Measurements from ENCODE around the gene VRK2.

Gene VRK2

DNA sequence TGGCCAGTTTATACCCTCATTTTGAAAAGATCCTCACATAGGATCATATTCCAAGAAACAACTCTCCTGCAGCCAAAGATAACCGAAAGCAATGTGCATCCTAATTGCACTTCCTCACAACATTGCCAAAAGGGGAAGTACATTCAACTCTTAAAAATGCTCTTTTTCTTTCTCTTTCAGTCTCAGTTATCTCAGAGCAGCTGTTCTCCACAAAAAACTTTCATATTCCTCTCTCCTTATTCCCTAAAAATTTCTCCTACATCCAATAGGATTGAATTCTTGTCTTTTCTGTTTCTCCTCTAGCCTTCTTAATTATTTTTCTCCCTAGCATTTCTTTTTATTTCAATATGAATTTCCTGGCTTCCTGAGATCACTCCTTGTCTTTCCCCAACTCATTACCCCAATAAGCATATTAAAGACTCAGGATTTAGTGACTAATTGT, 7.4 kb upstream of the VRK2 start:
- Mint-ChIP-seq H3K4me3 (no peak overlapping the region), H3K4me1 (peaks cover 3% of the 10 kb centered on the region), H3K27ac (ENCODE audit: low read depth) (peak overlapping the region; percentile 33), H3K36me3 (ENCODE audit: insufficient read depth) (no peaks in the 10 kb centered on the region), H3K9me3 (no peaks in the 10 kb centered on the region), H3K27me3 (no peaks in the 10 kb centered on the region)
- no peak for ATAC-seq (replicated peaks; ENCODE audit: extremely low read depth, poor library complexity, severe bottlenecking)
- DNase-seq (ENCODE audit: low spot score in 2 of 2), result no peak

DNA sequence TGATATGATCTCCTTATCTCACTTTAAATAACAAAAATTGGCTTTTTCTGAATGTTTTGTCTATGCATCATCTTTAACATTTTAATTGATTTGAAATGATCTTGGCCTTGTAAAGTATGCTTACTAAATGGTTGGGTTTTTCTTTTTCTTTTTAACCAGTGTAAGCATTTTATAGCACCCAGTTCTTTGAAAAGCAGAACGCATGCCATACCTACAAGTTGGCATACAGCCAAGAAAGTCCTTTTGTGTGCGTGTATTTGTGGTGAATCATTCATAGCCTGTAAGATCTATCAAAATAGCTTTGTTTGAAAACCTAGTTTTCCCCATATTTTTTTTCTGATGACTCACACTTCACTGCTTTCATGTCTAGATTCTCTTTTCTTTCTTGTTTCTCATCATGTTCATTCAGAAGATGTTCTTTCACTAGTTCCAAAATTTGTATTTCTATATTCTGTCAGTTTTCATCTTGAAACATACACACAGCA, 4.1 kb upstream of the VRK2 start:
- Mint-ChIP-seq H3K36me3 (ENCODE audit: insufficient read depth) (peaks cover 8% of the 10 kb centered on the region), H3K27me3 (no peaks in the 10 kb centered on the region), H3K4me1 (peaks cover 18% of the 10 kb centered on the region), H3K4me3 (no peak overlapping the region), H3K9me3 (no peaks in the 10 kb centered on the region), H3K27ac (ENCODE audit: low read depth) (no peak overlapping the region)
- ATAC-seq (replicated peaks; ENCODE audit: extremely low read depth, poor library complexity, severe bottlenecking) (no peak), DNase-seq (ENCODE audit: low spot score in 2 of 2) (no peak)

DNA sequence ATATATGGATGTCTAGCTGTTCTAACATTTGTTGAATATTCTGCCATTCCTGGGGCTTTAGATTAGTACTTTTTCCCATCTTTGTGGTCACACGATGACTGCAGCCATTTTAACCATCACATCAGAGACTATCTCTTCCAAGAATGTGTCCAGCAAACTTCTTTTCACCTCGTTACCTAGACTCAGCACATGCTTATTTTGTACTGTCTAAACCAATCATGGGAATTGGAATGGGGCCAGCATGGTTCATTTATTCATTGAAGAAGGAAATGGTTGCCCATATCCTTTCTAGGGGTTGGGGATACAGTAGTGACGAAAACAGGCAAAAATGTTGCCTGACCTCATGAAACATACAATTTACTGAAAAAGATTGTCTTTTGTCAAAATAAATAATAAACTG, 2.5 kb upstream of the VRK2 start:
- Mint-ChIP-seq H3K36me3 (ENCODE audit: insufficient read depth) (peaks cover 9% of the 10 kb centered on the region), H3K9me3 (no peaks in the 10 kb centered on the region), H3K4me1 (peaks cover 21% of the 10 kb centered on the region), H3K27me3 (no peaks in the 10 kb centered on the region), H3K4me3 (peak overlapping the region; percentile 17), H3K27ac (ENCODE audit: low read depth) (peak overlapping the region; percentile 90)
- ATAC-seq (replicated peaks; ENCODE audit: extremely low read depth, poor library complexity, severe bottlenecking), result no peak
- no peak for DNase-seq (ENCODE audit: low spot score in 2 of 2)

DNA sequence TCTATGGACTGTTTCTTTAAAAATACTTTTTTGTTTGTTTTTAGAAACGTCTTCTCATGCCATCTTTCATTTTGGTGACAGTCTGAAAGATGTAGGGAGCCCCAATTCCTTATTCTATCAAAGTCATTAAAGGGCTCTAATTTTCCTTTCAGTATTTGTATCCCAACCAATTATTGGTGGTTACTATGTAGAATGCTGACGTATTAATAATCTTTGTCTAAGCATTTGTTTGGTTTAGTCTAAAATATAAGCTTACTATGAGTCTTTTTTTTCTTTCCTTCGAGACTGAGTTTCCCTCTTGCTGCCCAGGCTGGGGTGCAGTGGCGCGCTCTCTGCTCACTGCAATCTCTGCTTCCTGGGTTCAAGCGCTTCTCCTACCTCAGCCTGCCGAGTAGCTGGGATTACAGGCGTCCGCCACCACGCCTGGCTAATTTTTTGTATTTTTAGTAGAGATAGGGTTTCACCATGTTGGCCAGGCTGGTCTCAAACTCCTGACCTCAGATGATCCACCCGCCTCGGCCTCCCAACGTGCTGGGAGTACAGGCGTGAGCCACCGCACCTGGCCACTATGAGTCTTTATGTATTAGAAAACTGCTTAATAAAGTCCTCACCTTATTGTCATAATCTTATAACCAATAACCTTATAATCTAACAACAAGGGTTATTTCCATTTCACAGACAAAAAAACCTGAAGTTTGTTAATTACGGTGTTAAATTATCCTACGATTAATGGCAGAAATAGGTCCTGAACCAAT, 849 bp upstream of the VRK2 start:
- peak overlapping the region; percentile 83 for H3K4me3 Mint-ChIP-seq
- DNase-seq (ENCODE audit: low spot score in 2 of 2), result no peak
- ATAC-seq (replicated peaks; ENCODE audit: extremely low read depth, poor library complexity, severe bottlenecking), result no peak
- no peaks in the 10 kb centered on the region for H3K9me3 Mint-ChIP-seq
- peaks cover 21% of the 10 kb centered on the region for H3K4me1 Mint-ChIP-seq
- peaks cover 12% of the 10 kb centered on the region for H3K36me3 Mint-ChIP-seq (ENCODE audit: insufficient read depth)
- H3K27me3 Mint-ChIP-seq, result no peaks in the 10 kb centered on the region
- H3K27ac Mint-ChIP-seq (ENCODE audit: low read depth), result peak overlapping the region; percentile 90

DNA sequence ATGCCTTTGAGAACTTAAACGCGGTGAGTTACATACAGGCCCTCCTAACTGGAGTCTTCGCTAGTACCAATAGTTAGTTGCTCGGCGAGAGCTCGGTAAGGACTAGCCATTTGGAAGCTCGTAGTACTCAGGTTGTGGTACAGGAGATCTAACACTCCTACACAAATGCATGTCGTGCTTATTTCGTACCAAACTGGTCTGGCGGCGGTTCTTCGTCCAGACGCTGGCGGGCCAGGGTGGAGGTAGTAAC, 346 bp upstream of the VRK2 start:
- peak overlapping the region; percentile 83 for H3K4me3 Mint-ChIP-seq
- no peaks in the 10 kb centered on the region for H3K27me3 Mint-ChIP-seq
- ATAC-seq (replicated peaks; ENCODE audit: extremely low read depth, poor library complexity, severe bottlenecking) (peak; percentile 29), DNase-seq (ENCODE audit: low spot score in 2 of 2) (no peak)
- H3K36me3 Mint-ChIP-seq (ENCODE audit: insufficient read depth), result peaks cover 12% of the 10 kb centered on the region
- H3K27ac Mint-ChIP-seq (ENCODE audit: low read depth), result peak overlapping the region; percentile 90
- peaks cover 21% of the 10 kb centered on the region for H3K4me1 Mint-ChIP-seq
- no peaks in the 10 kb centered on the region for H3K9me3 Mint-ChIP-seq

DNA sequence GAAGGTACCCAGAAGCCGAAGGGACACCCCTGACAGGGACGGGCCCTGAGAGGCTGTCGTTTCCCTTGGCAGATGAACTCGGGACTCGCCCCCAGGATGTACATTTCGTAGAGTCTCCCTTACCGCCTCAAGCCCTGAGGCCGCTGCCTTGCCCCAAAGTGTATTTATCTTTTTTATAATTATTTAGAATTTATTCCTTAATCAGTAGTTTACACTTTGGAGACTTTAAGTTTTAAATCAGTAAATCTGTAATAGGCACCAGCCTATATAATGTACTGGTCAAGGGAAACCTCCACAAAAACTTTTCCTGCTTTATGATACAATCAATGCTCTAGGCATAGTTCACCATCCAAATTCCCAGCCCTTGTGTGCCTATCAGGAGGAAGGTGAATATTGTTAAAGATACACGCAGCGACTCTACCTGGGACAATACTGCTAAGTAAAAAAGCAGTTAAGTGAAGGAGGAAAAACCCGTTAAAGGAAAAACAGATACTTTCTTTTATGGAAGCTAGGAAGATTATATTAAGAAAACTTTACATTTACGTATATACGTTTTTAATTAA, 848 bp downstream of the VRK2 start:
- H3K4me3 Mint-ChIP-seq, result peak overlapping the region; percentile 83
- DNase-seq (ENCODE audit: low spot score in 2 of 2) (no peak), ATAC-seq (replicated peaks; ENCODE audit: extremely low read depth, poor library complexity, severe bottlenecking) (peak; percentile 38)
- peaks cover 18% of the 10 kb centered on the region for H3K36me3 Mint-ChIP-seq (ENCODE audit: insufficient read depth)
- H3K4me1 Mint-ChIP-seq, result peaks cover 27% of the 10 kb centered on the region
- H3K27ac Mint-ChIP-seq (ENCODE audit: low read depth), result peak overlapping the region; percentile 90
- no peaks in the 10 kb centered on the region for H3K27me3 Mint-ChIP-seq
- H3K9me3 Mint-ChIP-seq, result no peaks in the 10 kb centered on the region

DNA sequence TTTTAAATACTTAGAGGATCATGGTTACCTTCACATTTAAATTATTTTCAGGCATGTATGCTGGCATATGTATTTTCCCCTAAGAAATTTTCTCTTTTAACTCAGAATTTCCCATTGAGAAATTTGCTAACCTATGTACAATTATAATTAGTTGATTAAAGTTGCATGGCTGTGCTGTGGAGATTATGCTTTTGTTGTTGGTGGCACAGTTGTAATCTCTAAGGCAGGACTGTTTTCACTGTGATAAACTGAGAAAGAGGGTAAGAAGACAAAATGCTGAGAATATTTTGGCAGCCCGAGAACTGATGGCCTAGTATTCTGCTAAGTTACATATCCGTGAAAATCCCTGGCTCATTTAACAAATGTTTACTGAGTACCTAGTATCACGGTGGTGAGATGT, 1.4 kb downstream of the VRK2 start:
- H3K27me3 Mint-ChIP-seq, result no peaks in the 10 kb centered on the region
- no peak for DNase-seq (ENCODE audit: low spot score in 2 of 2)
- no peaks in the 10 kb centered on the region for H3K9me3 Mint-ChIP-seq
- H3K27ac Mint-ChIP-seq (ENCODE audit: low read depth), result peak overlapping the region; percentile 90
- peak overlapping the region; percentile 83 for H3K4me3 Mint-ChIP-seq
- peaks cover 18% of the 10 kb centered on the region for H3K36me3 Mint-ChIP-seq (ENCODE audit: insufficient read depth)
- H3K4me1 Mint-ChIP-seq, result peaks cover 27% of the 10 kb centered on the region
- no peak for ATAC-seq (replicated peaks; ENCODE audit: extremely low read depth, poor library complexity, severe bottlenecking)

DNA sequence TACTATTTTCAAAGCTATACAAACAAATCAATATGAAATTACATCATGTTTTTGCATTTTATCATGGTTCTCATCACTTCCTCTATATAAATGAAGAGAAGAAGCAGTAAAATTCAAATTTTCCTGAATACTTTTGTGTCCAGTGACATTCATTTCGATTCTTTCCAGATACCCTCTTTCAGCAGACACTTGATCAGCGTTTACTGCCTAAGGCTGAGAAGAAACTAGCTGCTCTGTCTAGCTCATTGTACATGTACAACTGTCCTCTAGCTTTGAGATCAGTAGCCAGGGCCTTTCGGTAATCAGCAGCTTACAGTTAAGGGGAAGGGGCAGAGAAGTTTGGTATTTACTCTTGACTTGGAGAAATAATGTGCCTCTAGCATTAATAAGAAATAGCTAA, 4.8 kb downstream of the VRK2 start:
- H3K36me3 Mint-ChIP-seq (ENCODE audit: insufficient read depth), result peaks cover 20% of the 10 kb centered on the region
- no peaks in the 10 kb centered on the region for H3K9me3 Mint-ChIP-seq
- H3K27ac Mint-ChIP-seq (ENCODE audit: low read depth), result peak overlapping the region; percentile 22
- no peak overlapping the region for H3K4me3 Mint-ChIP-seq
- peaks cover 12% of the 10 kb centered on the region for H3K4me1 Mint-ChIP-seq
- H3K27me3 Mint-ChIP-seq, result no peaks in the 10 kb centered on the region
- DNase-seq (ENCODE audit: low spot score in 2 of 2) (no peak), ATAC-seq (replicated peaks; ENCODE audit: extremely low read depth, poor library complexity, severe bottlenecking) (no peak)

DNA sequence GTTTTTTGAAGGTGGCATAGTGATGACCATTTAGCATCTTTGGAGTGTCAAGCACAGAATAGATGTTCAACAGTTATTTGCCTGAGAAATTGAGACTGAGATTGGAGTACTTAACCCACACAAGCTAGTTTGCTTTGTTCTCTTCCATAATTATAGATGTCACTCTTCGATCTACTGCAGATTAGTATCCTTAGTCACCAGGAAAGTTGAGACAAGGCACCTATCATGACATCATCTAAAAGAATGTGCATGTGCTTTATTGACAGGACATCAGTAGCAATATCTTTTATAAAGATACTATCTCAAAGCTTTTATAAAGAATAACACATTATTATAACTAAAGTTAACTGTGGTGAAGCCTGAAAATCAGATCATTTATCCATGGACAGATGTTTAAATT, 6.4 kb downstream of the VRK2 start:
- H3K4me3 Mint-ChIP-seq, result no peak overlapping the region
- no peak overlapping the region for H3K27ac Mint-ChIP-seq (ENCODE audit: low read depth)
- ATAC-seq (replicated peaks; ENCODE audit: extremely low read depth, poor library complexity, severe bottlenecking), result no peak
- peaks cover 13% of the 10 kb centered on the region for H3K4me1 Mint-ChIP-seq
- H3K27me3 Mint-ChIP-seq, result no peaks in the 10 kb centered on the region
- H3K9me3 Mint-ChIP-seq, result no peaks in the 10 kb centered on the region
- DNase-seq (ENCODE audit: low spot score in 2 of 2), result no peak
- peaks cover 19% of the 10 kb centered on the region for H3K36me3 Mint-ChIP-seq (ENCODE audit: insufficient read depth)

DNA sequence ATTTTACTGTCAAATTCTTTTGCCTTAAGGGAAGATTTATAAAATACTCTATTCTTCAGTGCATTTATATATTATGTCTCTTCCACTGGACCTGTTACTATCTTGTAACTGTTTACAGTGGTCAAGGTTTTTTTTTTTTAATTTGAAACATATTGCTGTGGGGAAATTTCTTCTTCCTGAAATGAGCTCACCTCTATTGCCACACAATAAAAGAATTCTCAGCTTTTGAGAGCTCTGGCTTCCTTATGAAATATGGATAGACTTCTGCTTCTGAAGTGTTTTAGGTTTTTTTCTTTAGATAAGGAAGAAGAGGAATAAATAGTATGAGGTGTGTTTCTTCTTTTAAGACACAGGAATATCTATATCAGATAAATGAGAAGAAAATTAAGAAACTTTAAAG, 7.7 kb downstream of the VRK2 start:
- ATAC-seq (replicated peaks; ENCODE audit: extremely low read depth, poor library complexity, severe bottlenecking), result no peak
- DNase-seq (ENCODE audit: low spot score in 2 of 2), result no peak
- peaks cover 13% of the 10 kb centered on the region for H3K4me1 Mint-ChIP-seq
- no peaks in the 10 kb centered on the region for H3K9me3 Mint-ChIP-seq
- H3K4me3 Mint-ChIP-seq, result no peak overlapping the region
- peaks cover 19% of the 10 kb centered on the region for H3K36me3 Mint-ChIP-seq (ENCODE audit: insufficient read depth)
- H3K27me3 Mint-ChIP-seq, result no peaks in the 10 kb centered on the region
- no peak overlapping the region for H3K27ac Mint-ChIP-seq (ENCODE audit: low read depth)

DNA sequence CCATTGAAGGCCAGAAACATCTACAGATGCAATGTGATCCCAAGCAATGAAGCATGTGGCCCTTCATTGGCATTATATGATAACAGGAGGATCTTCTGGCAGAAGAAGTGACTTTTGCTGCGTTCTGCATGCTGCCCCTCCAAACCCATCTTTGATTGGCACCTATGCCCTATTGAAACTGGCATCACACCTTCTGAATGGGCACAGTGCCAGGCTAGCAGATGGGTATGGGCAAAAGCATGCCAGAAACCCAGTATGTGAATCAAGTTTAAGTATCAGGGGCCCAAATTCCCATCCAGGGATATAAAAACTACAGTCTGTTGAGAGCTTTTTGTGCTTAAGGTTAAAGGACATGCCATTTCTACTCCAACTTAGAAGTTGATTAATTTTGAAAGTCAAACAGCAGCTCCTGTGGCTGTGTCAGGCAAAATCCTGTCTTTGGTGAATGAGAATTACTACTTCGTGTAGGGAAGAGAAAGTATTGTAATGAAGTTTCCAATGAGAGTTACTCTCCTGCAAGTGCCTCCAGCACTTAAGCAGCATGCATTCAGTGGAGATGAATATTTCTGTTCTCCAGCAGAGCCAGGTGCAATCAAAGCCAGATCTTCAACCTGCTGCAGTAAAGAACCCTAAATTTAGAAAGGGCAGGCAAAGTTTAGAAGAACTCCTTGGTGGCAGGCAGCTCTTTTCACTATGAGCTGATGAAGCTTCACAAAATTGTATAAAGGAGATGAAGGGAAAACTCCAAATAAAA, 8.6 kb downstream of the VRK2 start:
- Mint-ChIP-seq H3K4me3 (no peak overlapping the region), H3K9me3 (no peaks in the 10 kb centered on the region), H3K27me3 (no peaks in the 10 kb centered on the region), H3K27ac (ENCODE audit: low read depth) (no peak overlapping the region), H3K36me3 (ENCODE audit: insufficient read depth) (peaks cover 17% of the 10 kb centered on the region), H3K4me1 (peaks cover 13% of the 10 kb centered on the region)
- DNase-seq (ENCODE audit: low spot score in 2 of 2) (no peak), ATAC-seq (replicated peaks; ENCODE audit: extremely low read depth, poor library complexity, severe bottlenecking) (no peak)

DNA sequence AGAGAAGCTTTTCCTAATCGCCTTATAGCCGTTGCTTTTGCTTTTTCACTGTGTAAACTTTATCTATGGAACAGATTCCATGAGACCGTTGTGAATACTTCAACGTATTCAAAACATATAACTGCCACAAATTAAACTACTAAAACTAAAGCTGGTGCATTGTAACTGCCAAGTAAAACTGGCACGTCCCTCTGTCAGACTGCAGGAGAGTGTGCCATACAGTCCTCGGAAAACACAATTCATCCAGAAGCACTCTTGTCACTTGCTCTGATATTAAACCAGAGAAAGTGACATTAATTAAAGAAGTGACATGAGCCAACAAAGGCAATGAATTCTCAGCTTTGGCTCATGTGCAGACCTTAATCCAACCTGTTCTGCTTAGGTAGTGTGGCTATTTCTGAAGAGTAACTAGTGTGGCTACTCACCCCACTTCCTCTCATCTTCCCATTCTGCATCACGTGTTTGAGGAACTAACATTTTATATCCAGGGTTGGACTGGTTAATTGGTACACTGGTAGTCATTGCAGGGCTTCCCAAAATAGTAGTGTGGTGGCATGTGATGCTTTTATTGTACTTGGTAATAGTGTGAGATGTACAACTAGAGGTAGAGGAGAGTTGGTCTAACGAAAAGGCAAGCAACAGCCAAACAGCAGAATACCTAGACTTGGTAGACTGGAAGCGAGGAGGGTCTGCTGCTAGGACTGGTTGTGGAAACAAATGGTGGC, 9.7 kb downstream of the VRK2 start:
- DNase-seq (ENCODE audit: low spot score in 2 of 2) (no peak), ATAC-seq (replicated peaks; ENCODE audit: extremely low read depth, poor library complexity, severe bottlenecking) (no peak)
- Mint-ChIP-seq H3K4me1 (peaks cover 13% of the 10 kb centered on the region), H3K9me3 (no peaks in the 10 kb centered on the region), H3K27ac (ENCODE audit: low read depth) (no peak overlapping the region), H3K36me3 (ENCODE audit: insufficient read depth) (peaks cover 17% of the 10 kb centered on the region), H3K27me3 (no peaks in the 10 kb centered on the region), H3K4me3 (no peak overlapping the region)

Measured in central memory CD8-positive, alpha-beta T cell (primary cell).